Lower leg skin (tissue), 3 donors: ENCODE results near the gene NT5M.

Experiments used
- POLR2A ChIP-seq, 2 donors: fragments of 450-650 bp; IDR thresholded peaks; one replicate each; pipeline ENCODE4 v1.6.1; 2016 to 2017; ENCODE audit warnings: antibody characterized with exemption in 2 of 2, mild to moderate bottlenecking in 1 of 2, moderate library complexity in 1 of 2
- TF ChIP-seq, protein P1 (sequence below), 3 donors: fragments of 450-650 bp; IDR thresholded peaks; one replicate each; pipeline ENCODE4 v1.5.1; 2016; ENCODE audit warnings: antibody characterized with exemption in 3 of 3, mild to moderate bottlenecking in 3 of 3, moderate library complexity in 2 of 3

- TF ChIP-seq, protein P1, sequence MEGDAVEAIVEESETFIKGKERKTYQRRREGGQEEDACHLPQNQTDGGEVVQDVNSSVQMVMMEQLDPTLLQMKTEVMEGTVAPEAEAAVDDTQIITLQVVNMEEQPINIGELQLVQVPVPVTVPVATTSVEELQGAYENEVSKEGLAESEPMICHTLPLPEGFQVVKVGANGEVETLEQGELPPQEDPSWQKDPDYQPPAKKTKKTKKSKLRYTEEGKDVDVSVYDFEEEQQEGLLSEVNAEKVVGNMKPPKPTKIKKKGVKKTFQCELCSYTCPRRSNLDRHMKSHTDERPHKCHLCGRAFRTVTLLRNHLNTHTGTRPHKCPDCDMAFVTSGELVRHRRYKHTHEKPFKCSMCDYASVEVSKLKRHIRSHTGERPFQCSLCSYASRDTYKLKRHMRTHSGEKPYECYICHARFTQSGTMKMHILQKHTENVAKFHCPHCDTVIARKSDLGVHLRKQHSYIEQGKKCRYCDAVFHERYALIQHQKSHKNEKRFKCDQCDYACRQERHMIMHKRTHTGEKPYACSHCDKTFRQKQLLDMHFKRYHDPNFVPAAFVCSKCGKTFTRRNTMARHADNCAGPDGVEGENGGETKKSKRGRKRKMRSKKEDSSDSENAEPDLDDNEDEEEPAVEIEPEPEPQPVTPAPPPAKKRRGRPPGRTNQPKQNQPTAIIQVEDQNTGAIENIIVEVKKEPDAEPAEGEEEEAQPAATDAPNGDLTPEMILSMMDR (IDR thresholded peaks at IDR 0.05): no peak
- no peak for TF ChIP-seq POLR2A (IDR thresholded peaks at IDR 0.05)
Observed at GRCh38 chr17:17347956-17348871, 45.0 kb downstream of the NT5M start.
